Neural cell (in vitro differentiated cells): Measurements from ENCODE around the gene DMP1. TPM values are rescaled to one million over a fixed set of nuclear protein-coding genes. Genes with fewer than 3 reads are reported as not detected.

ENCODE experiments used
- H2AFZ ChIP-seq: fragments of 200-600, 300-800 bp; sonication (generic), shearing (Covaris generic); 2 replicates; pipeline ENCODE4 v1.6.0; 2014; ENCODE audit warnings: low read depth, mild to moderate bottlenecking, antibody characterized with exemption, low read length, moderate library complexity
- H3F3A ChIP-seq: fragments of 200-600 bp; shearing (Covaris generic); 2 replicates; pipeline ENCODE4 v1.6.1; 2016; ENCODE audit warnings: mild to moderate bottlenecking, moderate library complexity, mixed read lengths, antibody characterized with exemption, low read length; ENCODE audit not compliant: insufficient read depth, poor library complexity, severe bottlenecking
- H3K27ac ChIP-seq: fragments of 200-600, 300-800 bp; sonication (generic), shearing (Covaris generic); 2 replicates; pipeline ENCODE4 v1.5.1; 2014; ENCODE audit warnings: mild to moderate bottlenecking, low read length, moderate library complexity
- H3K27me3 ChIP-seq: fragments of 300-800, 200-600 bp; sonication (generic), shearing (Covaris generic); 2 replicates; pipeline ENCODE4 v1.6.0; 2014; ENCODE audit warnings: mild to moderate bottlenecking, low read depth, low read length, moderate library complexity; ENCODE audit not compliant: insufficient read depth
- H3K36me3 ChIP-seq: fragments of 300-800, 200-600 bp; sonication (generic), shearing (Covaris generic); 2 replicates; pipeline ENCODE4 v1.5.1; 2014; ENCODE audit warnings: mild to moderate bottlenecking, antibody characterized with exemption, low read length, moderate library complexity; ENCODE audit not compliant: insufficient read depth
- H3K4me2 ChIP-seq: fragments of 300-800, 200-600 bp; sonication (generic), shearing (Covaris generic); 2 replicates; pipeline ENCODE4 v1.6.0; 2014; ENCODE audit warnings: mild to moderate bottlenecking, low read length
- H3K4me3 ChIP-seq: fragments of 300-800, 200-600 bp; sonication (generic), shearing (Covaris generic); 2 replicates; pipeline ENCODE4 v1.5.1; 2014; ENCODE audit warnings: mild to moderate bottlenecking, low read length, moderate library complexity
- H3K79me2 ChIP-seq: fragments of 200-600 bp; shearing (Covaris generic); replicated peaks from 2 replicates; pipeline ENCODE4 v1.6.0; 2014; ENCODE audit warnings: mild to moderate bottlenecking, low read length, moderate library complexity; ENCODE audit not compliant: insufficient read depth
- H3K9ac ChIP-seq: fragments of 300-800, 200-600 bp; sonication (generic), shearing (Covaris generic); 2 replicates; pipeline ENCODE4 v1.6.1; 2016; ENCODE audit warnings: mild to moderate bottlenecking, low read length, mixed read lengths
- H3K9me2 ChIP-seq: fragments of 200-600 bp; shearing (Covaris generic); 2 replicates; pipeline ENCODE4 v1.6.1; 2016; ENCODE audit warnings: mild to moderate bottlenecking, low read length, mixed read lengths; ENCODE audit not compliant: insufficient read depth
- H3K9me3 ChIP-seq: fragments of 200-600, 300-800 bp; sonication (generic), shearing (Covaris generic); 2 replicates; pipeline ENCODE4 v1.6.1; 2016; ENCODE audit warnings: mild to moderate bottlenecking, mixed run types, low read length, moderate library complexity, mixed read lengths
- H4K20me1 ChIP-seq: fragments of 200-600 bp; shearing (Covaris generic); 2 replicates; pipeline ENCODE4 v1.6.1; 2016; ENCODE audit warnings: mild to moderate bottlenecking, mixed run types; ENCODE audit not compliant: insufficient read depth
- EZH2 ChIP-seq: fragments of 200-600, 300-800 bp; shearing (Covaris generic), sonication (generic); IDR thresholded peaks from 2 replicates; pipeline ENCODE4 v1.6.1; 2014; ENCODE audit warnings: antibody characterized with exemption, low read length, borderline replicate concordance, mild to moderate bottlenecking; ENCODE audit not compliant: insufficient read depth, poor library complexity, severe bottlenecking
- MXI1 ChIP-seq: fragments of 450-650 bp; conservative IDR thresholded peaks from 2 replicates; pipeline ENCODE4 v1.6.1; 2014; ENCODE audit warnings: antibody characterized with exemption, mild to moderate bottlenecking; ENCODE audit not compliant: poor library complexity, severe bottlenecking
- RAD21 ChIP-seq: fragments of 450-650 bp; conservative IDR thresholded peaks from 2 replicates; pipeline ENCODE4 v1.6.1; 2014; ENCODE audit warnings: antibody characterized with exemption, mild to moderate bottlenecking, moderate library complexity
- SMC3 ChIP-seq: fragments of 450-650 bp; conservative IDR thresholded peaks from 2 replicates; pipeline ENCODE4 v1.6.1; 2014; ENCODE audit warnings: antibody characterized with exemption, mild to moderate bottlenecking, moderate library complexity; ENCODE audit not compliant: poor library complexity
- polyA plus RNA-seq: library from polyadenylated mRNA; depleted of rRNA; stranded (reverse); fragments of >200 nt; gene quantifications from 2 replicates; pipeline ENCODE4 v1.2.3, GENCODE V29; 2014
- TF ChIP-seq, protein P1 (sequence below): fragments of 450-650 bp; IDR thresholded peaks from 2 replicates; pipeline ENCODE4 v1.5.1; 2014; ENCODE audit warnings: antibody characterized with exemption, mild to moderate bottlenecking, moderate library complexity; ENCODE audit not compliant: poor library complexity, severe bottlenecking

The DMP1 gene
- polyA plus RNA-seq, 1 donor from 2014 or later = 0.48 TPM

DNA sequence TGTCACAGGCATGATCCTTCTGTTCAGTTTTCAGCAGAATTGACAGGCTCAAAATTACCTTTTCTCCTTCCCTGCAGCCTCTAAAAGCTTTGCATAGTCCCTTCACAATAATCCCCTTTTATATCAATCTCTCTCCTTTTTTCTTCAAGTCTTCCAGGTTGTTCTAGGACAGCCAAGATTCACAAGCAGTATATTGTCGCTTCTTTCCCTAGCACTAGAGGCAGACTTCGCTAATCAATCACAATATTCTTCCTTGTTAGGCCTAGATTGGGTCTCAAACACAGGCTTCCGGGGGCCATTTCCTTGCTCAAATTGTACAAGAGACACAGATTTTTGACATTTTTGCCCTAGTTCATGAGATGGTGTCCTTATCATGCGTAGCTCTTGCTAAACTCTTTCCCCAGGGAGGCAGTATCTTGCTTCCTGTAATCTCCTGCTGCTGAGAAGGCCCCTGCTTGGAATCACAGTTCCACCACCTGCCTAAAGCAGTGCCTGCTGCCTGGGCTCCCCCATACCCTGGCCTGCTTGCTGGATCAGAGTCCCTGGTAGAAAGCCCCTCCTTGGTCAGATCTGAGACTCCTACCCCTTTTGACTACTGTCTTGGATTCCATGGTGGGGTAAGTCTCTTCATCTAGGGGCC lies 57.3 kb downstream of the DMP1 start:
- Histone ChIP-seq H3K27me3 (no peaks in the 10 kb centered on the region), H3K36me3 (no peaks in the 10 kb centered on the region), H3K4me2 (no peak overlapping the region), H3K4me3 (no peak overlapping the region), H4K20me1 (no peaks in the 10 kb centered on the region), H3K9ac (no peak overlapping the region), H3K9me2 (no peaks in the 10 kb centered on the region), H3K9me3 (no peaks in the 10 kb centered on the region), H3F3A (no peaks in the 10 kb centered on the region), H3K79me2 (no peaks in the 10 kb centered on the region), H3K27ac (no peak overlapping the region), H2AFZ (no peak overlapping the region)
- TF ChIP-seq EZH2 (no peak), MXI1 (no peak), RAD21 (no peak), SMC3 (no peak)
- TF ChIP-seq, protein P1, sequence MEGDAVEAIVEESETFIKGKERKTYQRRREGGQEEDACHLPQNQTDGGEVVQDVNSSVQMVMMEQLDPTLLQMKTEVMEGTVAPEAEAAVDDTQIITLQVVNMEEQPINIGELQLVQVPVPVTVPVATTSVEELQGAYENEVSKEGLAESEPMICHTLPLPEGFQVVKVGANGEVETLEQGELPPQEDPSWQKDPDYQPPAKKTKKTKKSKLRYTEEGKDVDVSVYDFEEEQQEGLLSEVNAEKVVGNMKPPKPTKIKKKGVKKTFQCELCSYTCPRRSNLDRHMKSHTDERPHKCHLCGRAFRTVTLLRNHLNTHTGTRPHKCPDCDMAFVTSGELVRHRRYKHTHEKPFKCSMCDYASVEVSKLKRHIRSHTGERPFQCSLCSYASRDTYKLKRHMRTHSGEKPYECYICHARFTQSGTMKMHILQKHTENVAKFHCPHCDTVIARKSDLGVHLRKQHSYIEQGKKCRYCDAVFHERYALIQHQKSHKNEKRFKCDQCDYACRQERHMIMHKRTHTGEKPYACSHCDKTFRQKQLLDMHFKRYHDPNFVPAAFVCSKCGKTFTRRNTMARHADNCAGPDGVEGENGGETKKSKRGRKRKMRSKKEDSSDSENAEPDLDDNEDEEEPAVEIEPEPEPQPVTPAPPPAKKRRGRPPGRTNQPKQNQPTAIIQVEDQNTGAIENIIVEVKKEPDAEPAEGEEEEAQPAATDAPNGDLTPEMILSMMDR = no peak

Other genes with a start within 250 kb of the DMP1 start
- gene NUDT9, start 227.7 kb upstream of the DMP1 start, polyA plus RNA-seq = 22.4 and 25.5 TPM in 2 replicates
- gene SPARCL1, start 120.9 kb upstream of the DMP1 start, polyA plus RNA-seq = 0.89 TPM in 1 of 2 replicates, not detected in the other
- gene DSPP, start 41.8 kb upstream of the DMP1 start, polyA plus RNA-seq = not detected in 2 replicates
- gene IBSP, start 149.3 kb downstream of the DMP1 start, polyA plus RNA-seq = not detected in 2 replicates
- not detected in 2 replicates for gene MEPE, start 182.7 kb downstream of the DMP1 start, polyA plus RNA-seq